ENCODE measurements around the gene FSTL5.

DNA sequence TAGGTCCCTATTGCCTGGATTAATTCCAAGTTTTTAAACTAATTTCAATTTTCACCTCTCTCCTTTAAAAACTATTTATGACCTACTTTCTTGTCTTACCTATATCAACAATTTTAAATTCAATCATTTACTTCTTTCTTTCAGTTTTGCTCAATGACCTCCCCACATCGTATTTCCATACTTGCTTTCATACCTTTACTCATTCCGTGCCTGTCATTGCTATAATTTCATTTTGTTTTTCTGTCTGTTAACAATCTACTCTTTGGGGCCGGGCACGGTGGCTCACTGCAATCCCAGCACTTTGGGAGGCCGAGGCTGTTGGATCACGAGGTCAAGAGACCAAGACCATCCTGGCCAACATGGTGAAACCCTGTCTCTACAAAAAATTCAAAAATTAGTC lies 781.1 kb downstream of the FSTL5 start:
- no peak for TF ChIP-seq POLR2A (IDR thresholded peaks at IDR 0.05)
- no peak for TF ChIP-seq CTCF (IDR thresholded peaks at IDR 0.05)
- no peak for TF ChIP-seq EP300 (IDR thresholded peaks at IDR 0.05)
